OCI-M2 (cell line): ENCODE results near the gene PPP1R9A.

ENCODE experiments used
- DNase-seq: peaks from one replicate; lab custom pipeline; 2025; ENCODE audit not compliant: unreplicated experiment; lab: John Stamatoyannopoulos, UW

Gene PPP1R9A

GRCh38 chr7:94907026-94907810 lies at the start of gene PPP1R9A:
Gene PPP1R9A, plus strand, starts transcription at chr7:94907594. Its CDS starts 2,520 bp downstream, at chr7:94910114.
- DNase-seq: peak; percentile 25

GRCh38 chr7:94871132-94871531 lies 36.3 kb upstream of the PPP1R9A start:
- no peak for DNase-seq

DNA sequence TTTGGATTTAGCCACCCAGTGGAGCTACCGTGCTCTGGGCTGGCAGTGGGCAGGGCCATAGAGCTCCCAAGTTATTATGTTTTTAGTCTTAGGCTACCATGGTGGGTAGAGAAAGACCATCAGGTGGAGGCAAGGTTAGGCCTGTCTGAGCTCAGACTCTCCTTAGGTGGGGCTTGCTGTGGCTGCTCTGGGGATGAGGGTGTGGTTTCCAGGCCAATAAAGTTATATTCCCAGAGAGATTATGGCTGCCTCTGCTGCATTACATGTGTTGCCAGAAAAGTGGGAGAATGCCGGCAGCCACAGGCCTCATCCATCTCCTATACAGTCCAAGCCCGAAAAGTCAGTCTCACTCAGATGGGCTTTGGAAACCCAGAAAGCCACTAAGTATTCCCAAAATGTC lies 34.2 kb upstream of the PPP1R9A start:
- DNase-seq: no peak

DNA sequence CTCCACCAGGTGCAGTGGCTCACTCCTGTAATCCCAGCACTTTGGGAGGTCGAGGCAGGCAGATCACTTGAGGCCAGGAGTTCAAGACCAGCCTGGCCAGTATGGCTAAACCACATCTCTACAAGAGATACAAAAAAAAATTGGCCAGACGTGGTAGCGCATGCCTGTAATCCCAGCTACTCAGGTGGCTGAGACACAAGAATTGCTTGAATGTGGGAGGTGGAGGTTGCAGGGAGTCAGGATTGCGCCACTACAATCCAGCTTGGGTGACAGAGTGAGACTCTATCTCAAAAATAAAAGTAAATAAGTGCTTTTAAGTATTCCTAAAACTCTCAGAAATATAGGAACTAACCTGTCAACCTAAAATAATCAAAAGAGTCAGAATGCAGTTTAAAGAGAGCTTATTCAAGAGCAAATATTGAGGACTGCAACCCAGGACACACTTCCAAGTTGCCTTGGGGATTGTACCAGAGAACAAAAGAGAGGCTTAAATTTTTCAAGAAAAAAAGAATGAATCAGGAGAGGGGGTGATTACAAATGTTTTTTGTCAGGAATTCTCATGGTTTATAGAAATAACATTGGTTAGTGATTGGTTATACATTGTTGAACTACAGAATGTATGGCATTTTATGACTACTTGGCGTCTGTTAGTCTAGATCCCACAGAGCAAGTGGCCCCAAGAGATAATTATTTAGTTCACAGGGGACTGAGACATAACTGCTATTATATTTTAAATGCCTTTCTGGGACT lies 33.2 kb upstream of the PPP1R9A start:
- no peak for DNase-seq

GRCh38 chr7:94875201-94875600 lies 32.2 kb upstream of the PPP1R9A start:
- no peak for DNase-seq

- no peak for DNase-seq
Measured at GRCh38 chr7:94877731-94878670, 29.4 kb upstream of the PPP1R9A start.

- DNase-seq: no peak
Measured at GRCh38 chr7:94882891-94883290, 24.5 kb upstream of the PPP1R9A start.

DNA sequence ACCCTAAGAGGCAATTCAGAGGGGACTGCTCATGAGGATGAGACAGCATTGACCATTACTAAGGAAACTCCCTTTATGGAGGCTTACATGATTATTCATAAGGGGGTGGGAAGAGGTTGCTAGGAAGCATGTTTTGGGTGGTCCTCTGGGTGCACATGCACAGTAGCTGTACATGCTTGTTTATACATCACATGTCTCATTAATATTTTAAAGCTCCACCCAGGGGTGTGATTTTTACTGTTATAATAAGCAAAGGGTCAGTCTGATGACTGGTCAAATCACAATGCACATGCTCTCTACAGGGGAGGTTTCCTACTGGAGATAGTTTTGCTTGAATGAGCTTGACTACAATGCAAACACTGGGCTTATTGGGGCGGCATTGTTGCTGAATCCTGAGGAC lies 23.8 kb upstream of the PPP1R9A start:
- no peak for DNase-seq

DNA sequence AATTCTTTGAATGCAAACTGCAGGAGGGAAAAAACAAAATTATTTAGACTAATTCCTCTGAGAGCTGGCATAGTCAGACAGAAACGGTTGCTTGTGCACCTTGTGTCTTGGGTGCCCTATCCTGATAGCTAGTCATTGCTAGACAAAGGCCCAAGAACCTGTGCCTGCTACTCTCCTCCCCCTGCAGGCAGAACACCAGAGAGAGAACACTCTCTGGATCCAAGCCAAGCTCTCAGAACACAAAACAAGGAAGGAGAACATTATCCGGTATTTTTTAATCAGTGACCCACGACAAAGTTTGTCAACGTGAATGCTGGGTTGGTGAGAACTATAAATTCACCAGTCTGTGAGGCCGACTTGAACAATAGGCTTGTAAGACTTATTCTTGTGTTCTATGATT lies 18.8 kb upstream of the PPP1R9A start:
- no peak for DNase-seq

DNA sequence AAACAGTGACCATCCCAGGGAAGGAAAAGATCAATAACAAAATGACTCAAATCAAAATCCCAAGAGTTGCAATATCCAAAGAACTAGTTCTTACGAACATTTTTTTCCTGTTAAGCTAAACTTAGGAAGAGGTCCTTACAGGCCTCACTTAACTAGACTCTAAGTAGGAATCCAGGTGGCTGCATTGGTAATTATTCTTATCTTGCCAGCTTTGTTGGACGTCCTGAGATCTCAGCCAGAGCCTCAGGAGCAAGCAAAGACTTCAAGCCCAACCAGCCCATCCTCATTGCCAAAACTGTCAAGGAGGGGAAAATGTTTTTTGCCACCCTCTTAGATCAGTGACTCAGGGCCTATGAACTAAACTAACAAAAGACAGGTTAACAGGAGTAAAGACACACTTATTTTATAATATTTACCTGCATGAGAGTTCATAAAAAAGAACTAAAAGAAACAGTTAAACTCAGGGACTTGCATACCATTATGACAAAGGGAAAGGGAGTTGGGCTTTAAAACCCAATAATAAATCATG lies 18.3 kb upstream of the PPP1R9A start:
- no peak for DNase-seq

DNA sequence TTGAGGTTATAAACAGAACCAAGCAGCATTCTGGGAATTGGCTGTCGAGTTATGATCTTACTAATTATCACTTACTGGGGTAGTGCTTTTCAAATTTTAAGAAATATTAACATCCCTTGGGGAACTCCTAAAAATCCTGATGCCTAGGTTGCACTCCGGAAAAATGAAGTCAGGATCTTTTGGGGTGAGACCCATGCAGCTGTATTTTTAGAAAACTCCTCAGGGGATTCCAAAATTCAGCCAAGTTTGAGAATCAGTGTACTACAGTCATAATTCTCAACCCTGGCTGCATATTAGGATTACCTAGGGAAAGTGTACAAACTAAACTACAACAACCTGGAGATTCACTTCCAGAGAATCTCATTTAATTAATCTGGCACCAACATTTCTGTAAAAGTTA lies 17.2 kb upstream of the PPP1R9A start:
- DNase-seq: no peak

DNA sequence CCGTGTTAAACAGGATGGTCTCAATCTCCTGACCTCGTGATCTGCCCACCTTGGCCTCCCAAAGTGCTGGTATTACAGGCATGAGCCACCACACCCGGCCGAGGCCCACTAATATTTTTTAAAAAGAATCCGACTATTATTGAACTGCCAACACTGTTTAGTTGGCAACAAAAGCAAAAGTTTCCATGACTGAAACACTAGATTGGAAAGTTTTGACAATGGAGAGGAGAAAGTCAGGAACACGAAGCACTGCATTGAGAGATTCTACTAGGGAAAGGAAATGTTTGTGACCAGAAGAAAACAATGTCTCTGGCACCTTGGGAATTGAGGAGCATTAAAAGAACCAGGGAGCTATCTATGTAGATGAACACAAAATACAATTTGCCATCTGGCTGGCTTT lies 13.7 kb upstream of the PPP1R9A start:
- no peak for DNase-seq

DNA sequence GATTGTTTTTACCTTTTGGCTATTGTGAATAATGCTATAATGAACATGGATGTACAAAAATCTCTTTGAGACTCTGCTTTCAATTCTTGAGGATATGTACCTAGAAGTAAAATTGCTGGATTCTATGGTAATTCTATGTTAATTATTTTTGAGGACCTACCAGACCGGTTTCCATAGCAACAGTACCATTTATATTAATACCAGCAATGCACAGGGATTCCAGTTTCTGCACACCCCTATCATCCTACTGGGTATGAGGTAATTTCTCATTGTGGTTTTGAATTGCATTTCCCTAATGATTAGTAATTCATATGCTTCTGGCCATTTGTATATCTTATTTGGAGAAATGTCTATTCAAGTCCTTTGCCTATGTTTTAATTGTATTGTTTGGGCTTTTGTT lies 9.9 kb upstream of the PPP1R9A start:
- no peak for DNase-seq

DNA sequence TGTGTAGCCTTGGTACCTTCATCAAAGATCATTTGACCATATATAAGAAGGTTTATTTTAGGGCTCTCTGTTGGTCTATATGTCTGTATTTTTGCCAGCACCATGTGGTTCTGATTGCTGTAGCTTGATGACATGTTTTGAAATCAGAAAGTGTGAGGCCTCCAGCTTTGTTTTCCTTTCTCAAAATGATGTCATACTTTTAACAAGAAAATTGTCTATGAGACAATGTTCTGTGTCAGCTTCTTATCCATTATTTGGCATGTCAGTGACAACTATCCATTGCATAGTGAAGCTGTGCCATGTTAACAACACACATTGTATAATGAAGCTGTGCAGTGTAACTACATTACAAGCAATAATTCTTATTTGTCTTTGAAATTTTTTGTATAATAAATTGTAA lies 9.1 kb upstream of the PPP1R9A start:
- DNase-seq: no peak

DNA sequence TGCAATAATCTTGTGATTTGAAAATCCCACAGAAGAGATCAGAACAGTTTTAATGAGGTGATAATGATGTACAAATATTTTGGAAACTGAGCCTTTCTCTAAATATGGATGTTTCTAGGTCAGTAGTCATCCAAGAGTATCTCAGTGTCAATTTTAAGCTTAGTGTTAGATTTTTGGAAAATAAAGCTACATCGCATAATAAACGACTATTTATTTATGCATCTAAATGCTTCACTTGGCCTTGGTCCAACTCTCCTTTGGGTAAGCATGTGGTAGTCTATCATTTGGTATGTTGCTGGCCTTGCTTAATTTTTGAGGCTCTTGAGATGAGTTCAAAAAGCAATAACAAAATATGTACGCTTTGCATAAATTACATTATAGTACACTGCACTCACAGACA lies 5.4 kb upstream of the PPP1R9A start:
- no peak for DNase-seq

GRCh38 chr7:94903971-94904370 lies 3.4 kb upstream of the PPP1R9A start:
- no peak for DNase-seq

- no peak for DNase-seq
Measured at GRCh38 chr7:94904982-94905381, 2.4 kb upstream of the PPP1R9A start.

GRCh38 chr7:94906065-94906851 lies 1.1 kb upstream of the PPP1R9A start:
- no peak for DNase-seq

- DNase-seq: no peak
Measured at GRCh38 chr7:94907811-94908322, 473 bp downstream of the PPP1R9A start.
